Activated T-helper 17 cell treated with anti-CD3 and anti-CD28 coated beads, Interleukin-2, amount 50 U/mL, for 72 hours (primary cell): ENCODE results near the gene RASGRP4. TPM values are rescaled to one million over a fixed set of nuclear protein-coding genes. Genes with fewer than 3 reads are reported as not detected.
A peak's percentile ranks its signal among the peaks of the same experiment; 100 is the strongest.

ENCODE experiments used
- ATAC-seq: fragments of 150-1000 bp; cut with Tn5 transposase; replicated peaks from 2 replicates; pipeline ENCODE4 v1.10.0; 2021; ENCODE audit warnings: mild to moderate bottlenecking, moderate library complexity
- H3K27ac Mint-ChIP-seq: one replicate; pipeline ENCODE4 v1.8.0; 2022; ENCODE audit warnings: mixed read lengths
- H3K27me3 Mint-ChIP-seq: one replicate; pipeline ENCODE4 v1.8.0; 2022; ENCODE audit warnings: mixed read lengths
- H3K36me3 Mint-ChIP-seq: one replicate; pipeline ENCODE4 v1.8.0; 2022; ENCODE audit warnings: low read depth, mild to moderate bottlenecking, mixed read lengths
- H3K4me1 Mint-ChIP-seq: one replicate; pipeline ENCODE4 v1.8.0; 2022; ENCODE audit warnings: mixed read lengths
- H3K4me3 Mint-ChIP-seq: one replicate; pipeline ENCODE4 v1.8.0; 2022; ENCODE audit warnings: mild to moderate bottlenecking, mixed read lengths
- H3K9me3 Mint-ChIP-seq: one replicate; pipeline ENCODE4 v1.8.0; 2022; ENCODE audit warnings: mixed read lengths
- total RNA-seq, 2 donors: library from RNA; stranded (reverse); gene quantifications; one replicate each; pipeline ENCODE4 v1.2.3, GENCODE V29; 2022

RASGRP4 gene
- total RNA-seq, 2 donors from 2014 or later, result 21.8 to 39.4 TPM

- Mint-ChIP-seq H3K36me3 (peaks cover 76% of the 10 kb centered on the region), H3K9me3 (no peaks in the 10 kb centered on the region), H3K27me3 (peaks cover 3% of the 10 kb centered on the region), H3K27ac (no peak overlapping the region), H3K4me1 (peaks cover 6% of the 10 kb centered on the region), H3K4me3 (no peak overlapping the region)
- ATAC-seq, result no peak
Measured at GRCh38 chr19:38455031-38455430, 29.0 kb upstream of the RASGRP4 start.

- Mint-ChIP-seq H3K4me3 (no peak overlapping the region), H3K9me3 (no peaks in the 10 kb centered on the region), H3K4me1 (peaks cover 6% of the 10 kb centered on the region), H3K36me3 (peaks cover 74% of the 10 kb centered on the region), H3K27me3 (no peaks in the 10 kb centered on the region), H3K27ac (peak overlapping the region; percentile 9)
- ATAC-seq, result peak; percentile 53
Measured at GRCh38 chr19:38453596-38453995, 27.6 kb upstream of the RASGRP4 start.

- Mint-ChIP-seq H3K27ac (no peak overlapping the region), H3K4me1 (peaks cover 6% of the 10 kb centered on the region), H3K4me3 (no peak overlapping the region), H3K27me3 (no peaks in the 10 kb centered on the region), H3K9me3 (no peaks in the 10 kb centered on the region), H3K36me3 (peaks cover 66% of the 10 kb centered on the region)
- peak; percentile 54 for ATAC-seq
Measured at GRCh38 chr19:38452430-38453366, 26.7 kb upstream of the RASGRP4 start.

GRCh38 chr19:38451629-38452028 lies 25.6 kb upstream of the RASGRP4 start:
- Mint-ChIP-seq H3K9me3 (no peaks in the 10 kb centered on the region), H3K4me3 (no peak overlapping the region), H3K36me3 (peaks cover 58% of the 10 kb centered on the region), H3K27me3 (no peaks in the 10 kb centered on the region), H3K27ac (no peak overlapping the region), H3K4me1 (peaks cover 6% of the 10 kb centered on the region)
- no peak for ATAC-seq

- no peaks in the 10 kb centered on the region for H3K27me3 Mint-ChIP-seq
- no peaks in the 10 kb centered on the region for H3K9me3 Mint-ChIP-seq
- H3K36me3 Mint-ChIP-seq, result peaks cover 64% of the 10 kb centered on the region
- peaks cover 6% of the 10 kb centered on the region for H3K4me1 Mint-ChIP-seq
- no peak overlapping the region for H3K4me3 Mint-ChIP-seq
- ATAC-seq, result no peak
- H3K27ac Mint-ChIP-seq, result no peak overlapping the region
Measured at GRCh38 chr19:38451036-38451435, 25.0 kb upstream of the RASGRP4 start.

- no peak for ATAC-seq
- Mint-ChIP-seq H3K36me3 (peaks cover 65% of the 10 kb centered on the region), H3K27me3 (no peaks in the 10 kb centered on the region), H3K9me3 (no peaks in the 10 kb centered on the region), H3K4me3 (no peak overlapping the region), H3K27ac (peak overlapping the region; percentile 16), H3K4me1 (peaks cover 6% of the 10 kb centered on the region)
Measured at GRCh38 chr19:38449518-38449917, 23.5 kb upstream of the RASGRP4 start.

- Mint-ChIP-seq H3K27ac (peak overlapping the region; percentile 39), H3K27me3 (no peaks in the 10 kb centered on the region), H3K9me3 (no peaks in the 10 kb centered on the region), H3K4me3 (no peak overlapping the region), H3K4me1 (peaks cover 1% of the 10 kb centered on the region), H3K36me3 (peaks cover 69% of the 10 kb centered on the region)
- no peak for ATAC-seq
Measured at GRCh38 chr19:38448225-38448624, 22.2 kb upstream of the RASGRP4 start.

GRCh38 chr19:38445362-38445761 lies 19.3 kb upstream of the RASGRP4 start:
- peaks cover 7% of the 10 kb centered on the region for H3K27me3 Mint-ChIP-seq
- no peak for ATAC-seq
- no peaks in the 10 kb centered on the region for H3K9me3 Mint-ChIP-seq
- peaks cover 47% of the 10 kb centered on the region for H3K36me3 Mint-ChIP-seq
- no peak overlapping the region for H3K4me3 Mint-ChIP-seq
- H3K27ac Mint-ChIP-seq, result peak overlapping the region; percentile 6
- H3K4me1 Mint-ChIP-seq, result peaks cover 6% of the 10 kb centered on the region

- Mint-ChIP-seq H3K9me3 (no peaks in the 10 kb centered on the region), H3K36me3 (peaks cover 36% of the 10 kb centered on the region), H3K27me3 (peaks cover 7% of the 10 kb centered on the region), H3K27ac (no peak overlapping the region), H3K4me1 (peaks cover 6% of the 10 kb centered on the region), H3K4me3 (no peak overlapping the region)
- no peak for ATAC-seq
Measured at GRCh38 chr19:38444026-38444425, 18.0 kb upstream of the RASGRP4 start.

- Mint-ChIP-seq H3K9me3 (no peaks in the 10 kb centered on the region), H3K27me3 (peaks cover 7% of the 10 kb centered on the region), H3K27ac (no peak overlapping the region), H3K36me3 (peaks cover 32% of the 10 kb centered on the region), H3K4me3 (no peak overlapping the region), H3K4me1 (peaks cover 6% of the 10 kb centered on the region)
- no peak for ATAC-seq
Measured at GRCh38 chr19:38443458-38443999, 17.5 kb upstream of the RASGRP4 start.

- Mint-ChIP-seq H3K4me1 (peaks cover 12% of the 10 kb centered on the region), H3K27ac (no peak overlapping the region), H3K27me3 (peaks cover 11% of the 10 kb centered on the region), H3K4me3 (no peak overlapping the region), H3K9me3 (no peaks in the 10 kb centered on the region), H3K36me3 (peaks cover 37% of the 10 kb centered on the region)
- ATAC-seq, result no peak
Measured at GRCh38 chr19:38442736-38443135, 16.7 kb upstream of the RASGRP4 start.

GRCh38 chr19:38441657-38442348 lies 15.8 kb upstream of the RASGRP4 start:
- Mint-ChIP-seq H3K27ac (peak overlapping the region; percentile 72), H3K4me3 (no peak overlapping the region), H3K9me3 (no peaks in the 10 kb centered on the region), H3K4me1 (peaks cover 12% of the 10 kb centered on the region), H3K36me3 (peaks cover 37% of the 10 kb centered on the region), H3K27me3 (peaks cover 11% of the 10 kb centered on the region)
- ATAC-seq, result peak; percentile 71

- Mint-ChIP-seq H3K27me3 (peaks cover 11% of the 10 kb centered on the region), H3K27ac (no peak overlapping the region), H3K4me1 (peaks cover 12% of the 10 kb centered on the region), H3K4me3 (no peak overlapping the region), H3K9me3 (no peaks in the 10 kb centered on the region), H3K36me3 (peaks cover 26% of the 10 kb centered on the region)
- ATAC-seq, result no peak
Measured at GRCh38 chr19:38440592-38440991, 14.6 kb upstream of the RASGRP4 start.

GRCh38 chr19:38437917-38438316 lies 11.9 kb upstream of the RASGRP4 start:
- no peak for ATAC-seq

More at GRCh38 chr19:38437917-38438316, 11.9 kb upstream of the RASGRP4 start:
- H3K27me3 Mint-ChIP-seq, result peaks cover 19% of the 10 kb centered on the region
- H3K27ac Mint-ChIP-seq, result peak overlapping the region; percentile 64
- H3K4me1 Mint-ChIP-seq, result peaks cover 20% of the 10 kb centered on the region
- H3K9me3 Mint-ChIP-seq, result no peaks in the 10 kb centered on the region
- H3K4me3 Mint-ChIP-seq, result peak overlapping the region; percentile 17
- H3K36me3 Mint-ChIP-seq, result peaks cover 5% of the 10 kb centered on the region
